WTC11 (cell line): ENCODE measurements around the gene CYGB. TPM values are rescaled to one million over a fixed set of nuclear protein-coding genes. Genes with fewer than 3 reads are reported as not detected.
"Not testable (repeated sequence)": the region's sequence is repeated elsewhere in the genome, so short reads cannot be mapped to it uniquely, and the experiment has no call there.

Source experiments
- ATAC-seq: fragments of 200-7000 bp; cut with Tn5 transposase; 2 replicates; pipeline ENCODE4 v1.10.0; 2021; ENCODE audit warnings: mild to moderate bottlenecking, moderate library complexity
- CTCF ChIA-PET: fragments of 300-600 bp; sonication (Branson Sonifier 250); formaldehyde crosslinking; loops from one replicate; lab custom pipeline; 2021; ENCODE audit warnings: antibody characterized with exemption; lab: Charles Lee
- POLR2A ChIA-PET: fragments of 350-600 bp; sonication (Branson Sonifier 250); formaldehyde crosslinking; loops from one replicate; lab custom pipeline; 2021; ENCODE audit warnings: antibody characterized with exemption; lab: Charles Lee
- DNase-seq: peaks from one replicate; pipeline ENCODE4 v3.0.0; 2021; ENCODE audit warnings: low spot score
- H3K27ac Mint-ChIP-seq: 2 replicates; pipeline ENCODE4 v1.8.0; 2021; ENCODE audit warnings: mixed read lengths
- H3K27me3 Mint-ChIP-seq: 2 replicates; pipeline ENCODE4 v1.8.0; 2021; ENCODE audit warnings: low read depth, mild to moderate bottlenecking, moderate library complexity, mixed read lengths
- H3K36me3 Mint-ChIP-seq: 2 replicates; pipeline ENCODE4 v1.8.0; 2021; ENCODE audit warnings: mixed read lengths
- H3K4me1 Mint-ChIP-seq: 2 replicates; pipeline ENCODE4 v1.8.0; 2022; ENCODE audit warnings: mixed read lengths
- H3K4me3 Mint-ChIP-seq: 2 replicates; pipeline ENCODE4 v1.8.0; 2021; ENCODE audit warnings: mild to moderate bottlenecking, moderate library complexity, mixed read lengths
- H3K9me3 Mint-ChIP-seq: 2 replicates; pipeline ENCODE4 v1.8.0; 2021; ENCODE audit warnings: mixed read lengths
- AFF4 ChIP-seq: sonication (generic); formaldehyde crosslinking; IDR thresholded peaks from 2 replicates; pipeline ENCODE4 v1.8.1; 2023; ENCODE audit warnings: mild to moderate bottlenecking, missing genetic modification reagents, borderline replicate concordance
- CBFB ChIP-seq: sonication (generic); formaldehyde crosslinking; IDR thresholded peaks from 2 replicates; pipeline ENCODE4 v1.8.1; 2022; ENCODE audit warnings: mild to moderate bottlenecking, low read depth, missing genetic modification reagents
- FOXK1 ChIP-seq: sonication (generic); formaldehyde crosslinking; IDR thresholded peaks from 2 replicates; pipeline ENCODE4 v1.8.0; 2022; ENCODE audit warnings: mild to moderate bottlenecking, moderate library complexity, missing genetic modification reagents
- FOXP1 ChIP-seq: sonication (generic); formaldehyde crosslinking; IDR thresholded peaks from 2 replicates; pipeline ENCODE4 v1.8.0; 2022; ENCODE audit warnings: missing genetic modification reagents, mild to moderate bottlenecking, moderate library complexity, borderline replicate concordance
- GABPB1 ChIP-seq: sonication (generic); formaldehyde crosslinking; IDR thresholded peaks from 2 replicates; pipeline ENCODE4 v1.8.1; 2023; ENCODE audit warnings: mild to moderate bottlenecking, missing genetic modification reagents
- HMGA2 ChIP-seq: fragments of 250-450 bp; sonication (Bioruptor Pico); IDR thresholded peaks from 2 replicates; pipeline ENCODE4 v1.4.0; 2021; ENCODE audit warnings: mild to moderate bottlenecking, moderate library complexity
- KAT7 ChIP-seq: sonication (generic); formaldehyde crosslinking; IDR thresholded peaks from 2 replicates; pipeline ENCODE4 v1.8.1; 2023; ENCODE audit warnings: missing genetic modification reagents, mild to moderate bottlenecking, borderline replicate concordance
- PRRX2 ChIP-seq: fragments of 250-450 bp; sonication (Bioruptor Pico); IDR thresholded peaks from 2 replicates; pipeline ENCODE4 v1.8.0; 2021; ENCODE audit warnings: mild to moderate bottlenecking
- RELA ChIP-seq: sonication (generic); formaldehyde crosslinking; IDR thresholded peaks from 2 replicates; pipeline ENCODE4 v1.8.1; 2022; ENCODE audit warnings: missing genetic modification reagents, mild to moderate bottlenecking, borderline replicate concordance
- RORB ChIP-seq: fragments of 250-450 bp; sonication (Bioruptor Pico); IDR thresholded peaks from 2 replicates; pipeline ENCODE4 v1.9.0; 2021; ENCODE audit warnings: mild to moderate bottlenecking
- TEAD1 ChIP-seq: sonication (generic); formaldehyde crosslinking; IDR thresholded peaks from 2 replicates; pipeline ENCODE4 v1.8.0; 2022; ENCODE audit warnings: mild to moderate bottlenecking, missing genetic modification reagents
- TEAD4 ChIP-seq: sonication (generic); formaldehyde crosslinking; IDR thresholded peaks from 2 replicates; pipeline ENCODE4 v1.8.0; 2022; ENCODE audit warnings: mild to moderate bottlenecking, missing genetic modification reagents
- ZBTB21 ChIP-seq: sonication (generic); formaldehyde crosslinking; IDR thresholded peaks from 2 replicates; pipeline ENCODE4 v1.8.1; 2023; ENCODE audit warnings: mild to moderate bottlenecking, missing genetic modification reagents, borderline replicate concordance
- ZBTB43 ChIP-seq: sonication (generic); formaldehyde crosslinking; IDR thresholded peaks from 2 replicates; pipeline ENCODE4 v1.8.1; 2023; ENCODE audit warnings: mild to moderate bottlenecking, missing genetic modification reagents
- ZNF138 ChIP-seq: sonication (generic); formaldehyde crosslinking; conservative IDR thresholded peaks from 2 replicates; pipeline ENCODE4 v1.8.1; 2022; ENCODE audit warnings: mild to moderate bottlenecking, moderate library complexity, missing genetic modification reagents
- total RNA-seq: library from RNA; stranded (reverse); gene quantifications from 3 replicates; pipeline ENCODE4 v1.2.3, GENCODE V29; 2021
- TF ChIP-seq, protein P1 (sequence below): sonication (generic); formaldehyde crosslinking; IDR thresholded peaks from 2 replicates; pipeline ENCODE4 v1.8.0; 2022; ENCODE audit warnings: missing genetic modification reagents
- TF ChIP-seq, protein P2 (sequence below): fragments of 250-450 bp; sonication (Bioruptor Pico); IDR thresholded peaks from 2 replicates; pipeline ENCODE4 v1.9.0; 2021; ENCODE audit warnings: mild to moderate bottlenecking

Gene CYGB
- total RNA-seq, 1 experiment from 2014 or later = 3.6 TPM

DNA sequence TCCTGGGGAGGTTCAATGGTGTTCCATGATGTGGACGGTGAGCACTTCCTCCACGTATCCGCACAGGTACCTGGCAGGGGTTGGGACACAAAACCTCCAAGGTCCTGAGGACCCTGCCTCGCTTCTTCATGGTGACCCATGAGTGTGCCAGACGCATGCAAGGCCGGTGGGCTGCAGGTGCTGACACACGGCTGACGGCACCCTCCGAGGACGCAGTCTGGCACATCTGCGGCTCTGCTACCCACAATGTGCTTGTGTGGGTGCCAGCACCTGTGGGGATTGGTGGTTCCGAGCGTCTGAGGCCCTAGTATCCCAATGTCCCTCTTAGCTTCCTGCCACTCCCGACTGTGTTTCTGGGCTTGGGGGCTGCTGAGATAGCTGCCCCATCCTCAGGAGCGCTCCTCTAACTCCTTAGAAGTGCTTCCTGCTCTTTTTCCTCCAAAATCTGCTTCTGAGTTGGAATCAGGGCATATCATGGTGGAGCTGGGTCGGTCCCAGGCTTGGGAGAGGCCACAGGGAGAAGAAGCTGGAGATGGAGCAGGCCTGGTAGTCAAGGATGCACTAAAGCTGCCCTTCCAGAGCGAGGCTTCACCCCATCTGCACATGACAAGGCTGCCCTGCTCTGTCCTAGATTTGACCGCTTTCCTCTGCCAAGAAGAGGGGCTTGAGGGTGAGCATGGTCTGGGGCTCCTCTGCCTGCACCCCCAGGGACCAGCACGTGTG lies 1.6 kb downstream of the CYGB start:
- ChIA-PET CTCF (interaction anchor here (0.7 to 9.7 kb wide), 8 partner anchors 8 to 182 kb away, joined by 3 to 123 read pairs (median 3); partner anchors contain the start of gene PRPSAP1), POLR2A (no interaction called here)
- no peak overlapping the region for H3K27ac Mint-ChIP-seq
- H3K9me3 Mint-ChIP-seq = no peaks in the 10 kb centered on the region
- TF ChIP-seq TEAD1 (CRISPR knock-in tag) (no peak), PRRX2 (CRISPR knock-in tag) (no peak), AFF4 (CRISPR knock-in tag) (no peak), FOXK1 (CRISPR knock-in tag) (no peak), ZBTB43 (CRISPR knock-in tag) (no peak), ZBTB21 (CRISPR knock-in tag) (no peak)
- H3K27me3 Mint-ChIP-seq = peaks cover 47% of the 10 kb centered on the region
- DNase-seq (no peak), ATAC-seq (no peak)
- H3K4me3 Mint-ChIP-seq = peak overlapping the region; percentile 32
- peaks cover 19% of the 10 kb centered on the region for H3K4me1 Mint-ChIP-seq
- H3K36me3 Mint-ChIP-seq = no peaks in the 10 kb centered on the region; the same call in 1 of the 2 replicates

DNA sequence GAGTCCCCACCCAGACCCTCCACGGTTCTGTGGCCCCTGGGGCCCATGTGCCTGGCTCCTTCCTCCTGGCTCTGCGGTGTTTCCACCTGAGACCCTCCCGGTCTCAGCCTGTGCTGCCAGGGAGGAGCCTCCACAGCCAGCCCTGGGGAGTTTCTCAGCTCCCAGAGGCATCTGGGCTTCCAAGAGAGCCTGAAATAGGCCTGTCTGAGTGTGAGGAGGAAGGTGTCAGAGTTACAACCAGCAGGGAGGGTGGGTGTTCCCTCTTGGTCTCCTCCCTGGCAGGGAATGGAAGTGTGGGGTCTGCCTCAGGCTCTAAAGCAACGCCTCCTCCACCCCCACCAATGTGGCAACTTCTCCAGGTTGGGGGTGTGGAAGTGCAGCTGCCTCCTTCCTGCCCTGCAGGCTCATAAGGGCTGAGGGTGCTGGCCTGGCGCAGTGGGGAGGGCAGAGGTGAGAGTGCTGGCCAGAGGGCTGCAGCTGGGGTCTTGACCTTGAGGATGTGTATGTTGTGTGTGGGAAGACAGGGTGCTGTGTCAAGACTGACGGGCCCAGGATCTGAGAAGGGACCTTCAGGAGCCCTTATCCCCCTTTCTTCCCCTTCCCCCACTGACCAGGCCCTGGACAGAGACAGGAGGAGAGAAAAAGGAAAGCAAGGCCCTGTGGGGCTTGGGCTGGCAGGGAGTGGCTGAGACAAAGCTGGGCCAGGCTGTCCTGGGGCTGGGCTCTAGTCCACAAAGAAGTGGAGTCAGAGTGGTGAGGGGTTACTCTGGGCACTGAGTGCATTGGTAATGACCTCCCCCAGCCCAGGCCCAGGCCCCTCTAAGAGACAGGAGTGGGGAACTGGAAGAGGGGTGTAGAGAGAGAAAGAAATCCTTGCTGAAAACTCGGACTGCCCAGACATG lies 2.4 kb downstream of the CYGB start:
- H3K27ac Mint-ChIP-seq = no peak overlapping the region
- no peaks in the 10 kb centered on the region; the same call in 1 of the 2 replicates for H3K36me3 Mint-ChIP-seq
- peaks cover 17% of the 10 kb centered on the region for H3K4me1 Mint-ChIP-seq
- peaks cover 44% of the 10 kb centered on the region for H3K27me3 Mint-ChIP-seq
- TF ChIP-seq GABPB1 (no peak), CBFB (CRISPR knock-in tag) (no peak), FOXP1 (CRISPR knock-in tag) (no peak), RORB (no peak), ZNF138 (CRISPR knock-in tag) (no peak), TEAD4 (CRISPR knock-in tag) (no peak), RELA (CRISPR knock-in tag) (no peak), HMGA2 (no peak), KAT7 (CRISPR knock-in tag) (no peak)
- TF ChIP-seq, protein P1, sequence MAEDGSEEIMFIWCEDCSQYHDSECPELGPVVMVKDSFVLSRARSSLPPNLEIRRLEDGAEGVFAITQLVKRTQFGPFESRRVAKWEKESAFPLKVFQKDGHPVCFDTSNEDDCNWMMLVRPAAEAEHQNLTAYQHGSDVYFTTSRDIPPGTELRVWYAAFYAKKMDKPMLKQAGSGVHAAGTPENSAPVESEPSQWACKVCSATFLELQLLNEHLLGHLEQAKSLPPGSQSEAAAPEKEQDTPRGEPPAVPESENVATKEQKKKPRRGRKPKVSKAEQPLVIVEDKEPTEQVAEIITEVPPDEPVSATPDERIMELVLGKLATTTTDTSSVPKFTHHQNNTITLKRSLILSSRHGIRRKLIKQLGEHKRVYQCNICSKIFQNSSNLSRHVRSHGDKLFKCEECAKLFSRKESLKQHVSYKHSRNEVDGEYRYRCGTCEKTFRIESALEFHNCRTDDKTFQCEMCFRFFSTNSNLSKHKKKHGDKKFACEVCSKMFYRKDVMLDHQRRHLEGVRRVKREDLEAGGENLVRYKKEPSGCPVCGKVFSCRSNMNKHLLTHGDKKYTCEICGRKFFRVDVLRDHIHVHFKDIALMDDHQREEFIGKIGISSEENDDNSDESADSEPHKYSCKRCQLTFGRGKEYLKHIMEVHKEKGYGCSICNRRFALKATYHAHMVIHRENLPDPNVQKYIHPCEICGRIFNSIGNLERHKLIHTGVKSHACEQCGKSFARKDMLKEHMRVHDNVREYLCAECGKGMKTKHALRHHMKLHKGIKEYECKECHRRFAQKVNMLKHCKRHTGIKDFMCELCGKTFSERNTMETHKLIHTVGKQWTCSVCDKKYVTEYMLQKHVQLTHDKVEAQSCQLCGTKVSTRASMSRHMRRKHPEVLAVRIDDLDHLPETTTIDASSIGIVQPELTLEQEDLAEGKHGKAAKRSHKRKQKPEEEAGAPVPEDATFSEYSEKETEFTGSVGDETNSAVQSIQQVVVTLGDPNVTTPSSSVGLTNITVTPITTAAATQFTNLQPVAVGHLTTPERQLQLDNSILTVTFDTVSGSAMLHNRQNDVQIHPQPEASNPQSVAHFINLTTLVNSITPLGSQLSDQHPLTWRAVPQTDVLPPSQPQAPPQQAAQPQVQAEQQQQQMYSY = no peak
- TF ChIP-seq, protein P2, sequence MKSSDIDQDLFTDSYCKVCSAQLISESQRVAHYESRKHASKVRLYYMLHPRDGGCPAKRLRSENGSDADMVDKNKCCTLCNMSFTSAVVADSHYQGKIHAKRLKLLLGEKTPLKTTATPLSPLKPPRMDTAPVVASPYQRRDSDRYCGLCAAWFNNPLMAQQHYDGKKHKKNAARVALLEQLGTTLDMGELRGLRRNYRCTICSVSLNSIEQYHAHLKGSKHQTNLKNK (CRISPR knock-in tag) = no peak
- ChIA-PET CTCF (interaction anchor here (0.8 to 9.7 kb wide), 2 partner anchors 11 to 12 kb away, joined by 4 to 123 read pairs; no protein-coding TSS in a partner anchor), POLR2A (no interaction called here)
- no peak overlapping the region for H3K4me3 Mint-ChIP-seq
- DNase-seq (no peak), ATAC-seq (no peak)
- H3K9me3 Mint-ChIP-seq = no peaks in the 10 kb centered on the region

GRCh38 chr17:76533640-76534359 lies 3.7 kb downstream of the CYGB start:
- peaks cover 13% of the 10 kb centered on the region for H3K4me1 Mint-ChIP-seq
- DNase-seq, H3K36me3 Mint-ChIP-seq, ATAC-seq, H3K27ac Mint-ChIP-seq, POLR2A ChIA-PET, H3K4me3 Mint-ChIP-seq, H3K9me3 Mint-ChIP-seq: not testable (repeated sequence)
- H3K27me3 Mint-ChIP-seq = peaks cover 33% of the 10 kb centered on the region
- CTCF ChIA-PET = interaction anchor here (0.7 to 9.7 kb wide), 3 partner anchors 10 to 144 kb away, joined by 3 to 123 read pairs (median 4); no protein-coding TSS in a partner anchor
